H1 (cell line): ENCODE data around the gene EXOG. TPM values are rescaled to one million over a fixed set of nuclear protein-coding genes. Genes with fewer than 3 reads are reported as not detected.

Source experiments
- CHD2 ChIP-seq: IDR thresholded peaks from 2 replicates; pipeline ENCODE4 v1.6.1; 2012; ENCODE audit warnings: low read length, improper control_type of control experiment
- KDM1A ChIP-seq: fragments of 200-600, 300-600 bp; sonication (generic); IDR thresholded peaks from 2 replicates; pipeline ENCODE4 v1.7.1; 2016; ENCODE audit warnings: mild to moderate bottlenecking, low read length, borderline replicate concordance
- MAX ChIP-seq: IDR thresholded peaks from 2 replicates; pipeline ENCODE4 v1.6.1; 2012; ENCODE audit warnings: inconsistent platforms
- SAP30 ChIP-seq: fragments of 300-600 bp; sonication (generic); IDR thresholded peaks from 2 replicates; pipeline ENCODE4 v1.7.1; 2012; ENCODE audit warnings: low read length, moderate library complexity, mild to moderate bottlenecking, inconsistent platforms; ENCODE audit not compliant: insufficient read depth, insufficient replicate concordance
- SIN3A ChIP-seq, 2 experiments: IDR thresholded peaks in 1 of 2; conservative IDR thresholded peaks in 1 of 2; 2 replicates each; pipeline ENCODE4 v1.6.1; 2011 to 2012; ENCODE audit warnings: low read length in 2 of 2, improper control_type of control experiment in 1 of 2, low read depth in 1 of 2, mild to moderate bottlenecking in 1 of 2
- SP1 ChIP-seq: IDR thresholded peaks from 2 replicates; pipeline ENCODE4 v1.6.1; 2011; ENCODE audit warnings: low read depth, low read length
- TAF7 ChIP-seq: optimal IDR thresholded peaks from 2 replicates; pipeline ENCODE3; 2011; ENCODE audit warnings: low read depth, mild to moderate bottlenecking, inconsistent platforms, low read length, moderate library complexity, borderline replicate concordance
- polyA plus RNA-seq, 7 experiments: library from polyadenylated mRNA; depleted of rRNA in 3 of 7; stranded (reverse) in 5 of 7; unstranded in 2 of 7; fragments of >200 nt in 5 of 7; fragments of 200-250 nt in 2 of 7; gene quantifications; 1 replicate in 5 of 7; 2 replicates in 1 of 7; 4 replicates in 1 of 7; pipeline versions ENCODE4 v1.2.1 to v1.2.3, GENCODE V29; 2011 to 2013; ENCODE audit warnings: missing spikeins in 2 of 7, mixed read lengths in 2 of 7
- total RNA-seq: library from RNA; stranded (reverse); fragmentation: NEBNext Ultra II Directional; extraction: Animal tissue kit (Norgen Biotek cat#: 25700); gene quantifications from 2 replicates; pipeline ENCODE4 v1.2.1, GENCODE V29; 2021

Gene EXOG
- total and polyA plus RNA-seq, 2 of the 8 experiments (the other 6 are each of a cell fraction or from before 2014, with no cell fraction given): 7.2 to 12.9 TPM

GRCh38 chr3:38460377-38461270 is 35.5 kb upstream of the EXOG start (continued):
- TF ChIP-seq TAF7 (no peak), SP1 (no peak), SAP30 (no peak), MAX (no peak), KDM1A (no peak), CHD2 (no peak), SIN3A (conservative IDR thresholded peaks at IDR 0.05 in 1 of 2, IDR thresholded peaks at IDR 0.05 in 1 of 2; ENCODE audit: low read depth in 1 of 2, low read length in 2 of 2) (no peak)
